SK-N-SH treated with all-trans-retinoic acid at 6 μM for 48 hours (cell line): ENCODE data around the gene CABLES1.

ENCODE experiments used
- ATAC-seq: fragments of 200-7000 bp; cut with Tn5 transposase; 3 replicates; pipeline ENCODE4 v1.9.1; 2020; ENCODE audit warnings: mild to moderate bottlenecking, moderate library complexity
- ARNTL ChIP-seq: fragments of 450-650 bp; formaldehyde crosslinking; IDR thresholded peaks from 2 replicates; pipeline ENCODE4 v1.5.0; 2020; ENCODE audit warnings: low read depth, mild to moderate bottlenecking, moderate library complexity, borderline replicate concordance
- BACH2 ChIP-seq: fragments of 250-450 bp; sonication (Bioruptor Pico); IDR thresholded peaks from 2 replicates; pipeline ENCODE4 v1.9.0; 2021; ENCODE audit warnings: mild to moderate bottlenecking, borderline replicate concordance
- CREB5 ChIP-seq: fragments of 250-450 bp; sonication (Bioruptor Pico); IDR thresholded peaks from 2 replicates; pipeline ENCODE4 v1.5.1; 2020; ENCODE audit warnings: low read depth, mild to moderate bottlenecking, moderate library complexity
- CSDC2 ChIP-seq: fragments of 250-450 bp; sonication (Bioruptor Pico); IDR thresholded peaks from 2 replicates; pipeline ENCODE4 v1.5.0; 2020; ENCODE audit warnings: mild to moderate bottlenecking, moderate library complexity
- CSRNP3 ChIP-seq: fragments of 250-450 bp; sonication (Bioruptor Pico); IDR thresholded peaks from 2 replicates; pipeline ENCODE4 v1.5.1; 2021; ENCODE audit warnings: mild to moderate bottlenecking, moderate library complexity
- ESRRG ChIP-seq: fragments of 250-450 bp; sonication (Bioruptor Pico); IDR thresholded peaks from 2 replicates; pipeline ENCODE4 v1.6.1; 2021; ENCODE audit warnings: mild to moderate bottlenecking
- GLIS3 ChIP-seq: fragments of 250-450 bp; sonication (Bioruptor Pico); IDR thresholded peaks from 2 replicates; pipeline ENCODE4 v1.5.0; 2020; ENCODE audit warnings: mild to moderate bottlenecking, moderate library complexity
- ISL1 ChIP-seq: fragments of 250-450 bp; sonication (Bioruptor Pico); IDR thresholded peaks from 2 replicates; pipeline ENCODE4 v2.1.2; 2022; ENCODE audit warnings: mild to moderate bottlenecking, moderate library complexity
- OSR1 ChIP-seq: fragments of 250-450 bp; sonication (Bioruptor Pico); IDR thresholded peaks from 2 replicates; pipeline ENCODE4 v1.8.0; 2022; ENCODE audit warnings: moderate library complexity, mild to moderate bottlenecking, inconsistent platforms
- PATZ1 ChIP-seq: fragments of 250-450 bp; sonication (Bioruptor Pico); IDR thresholded peaks from 2 replicates; pipeline ENCODE4 v1.8.0; 2020; ENCODE audit warnings: mild to moderate bottlenecking, moderate library complexity, borderline replicate concordance
- POU6F1 ChIP-seq: fragments of 250-450 bp; sonication (Bioruptor Pico); IDR thresholded peaks from 2 replicates; pipeline ENCODE4 v1.8.0; 2021; ENCODE audit warnings: low read depth, mild to moderate bottlenecking, moderate library complexity, borderline replicate concordance
- PPARA ChIP-seq: fragments of 250-450 bp; sonication (Bioruptor Pico); IDR thresholded peaks from 2 replicates; pipeline ENCODE4 v1.5.0; 2020; ENCODE audit warnings: mild to moderate bottlenecking, borderline replicate concordance
- RARB ChIP-seq: fragments of 250-450 bp; sonication (Bioruptor Pico); IDR thresholded peaks from 2 replicates; pipeline ENCODE4 v1.8.0; 2021; ENCODE audit warnings: mild to moderate bottlenecking, moderate library complexity
- SNAI2 ChIP-seq: fragments of 250-450 bp; sonication (Bioruptor Pico); IDR thresholded peaks from 2 replicates; pipeline ENCODE4 v1.5.0; 2020; ENCODE audit warnings: mild to moderate bottlenecking, moderate library complexity
- TCF4 ChIP-seq: fragments of 250-450 bp; sonication (Bioruptor Pico); IDR thresholded peaks from 2 replicates; pipeline ENCODE4 v1.8.0; 2021; ENCODE audit warnings: mild to moderate bottlenecking, moderate library complexity, borderline replicate concordance
- TOX ChIP-seq: fragments of 250-450 bp; sonication (Bioruptor Pico); IDR thresholded peaks from 2 replicates; pipeline ENCODE4 v1.8.0; 2021; ENCODE audit warnings: mild to moderate bottlenecking, moderate library complexity, borderline replicate concordance
- TSHZ2 ChIP-seq: fragments of 250-450 bp; sonication (Bioruptor Pico); IDR thresholded peaks from 2 replicates; pipeline ENCODE4 v1.5.0; 2020; ENCODE audit warnings: mild to moderate bottlenecking, moderate library complexity
- ZC3H10 ChIP-seq: fragments of 250-450 bp; sonication (Bioruptor Pico); IDR thresholded peaks from 2 replicates; pipeline ENCODE4 v1.5.1; 2021; ENCODE audit warnings: mild to moderate bottlenecking, moderate library complexity
- ZFP3 ChIP-seq: fragments of 250-450 bp; sonication (Bioruptor Pico); IDR thresholded peaks from 2 replicates; pipeline ENCODE4 v1.5.0; 2020; ENCODE audit warnings: mild to moderate bottlenecking, moderate library complexity
- ZFP30 ChIP-seq: fragments of 450-650 bp; formaldehyde crosslinking; IDR thresholded peaks from 2 replicates; pipeline ENCODE4 v1.5.0; 2022; ENCODE audit warnings: mild to moderate bottlenecking, moderate library complexity
- ZNF565 ChIP-seq: fragments of 450-650 bp; formaldehyde crosslinking; conservative IDR thresholded peaks from 2 replicates; pipeline ENCODE4 v1.5.0; 2020; ENCODE audit warnings: low read depth, mild to moderate bottlenecking, moderate library complexity
- ZNF70 ChIP-seq: fragments of 450-650 bp; formaldehyde crosslinking; IDR thresholded peaks from 2 replicates; pipeline ENCODE4 v1.5.0; 2020; ENCODE audit warnings: mild to moderate bottlenecking, moderate library complexity
- ZNF8 ChIP-seq: fragments of 450-650 bp; formaldehyde crosslinking; IDR thresholded peaks from 2 replicates; pipeline ENCODE4 v1.5.0; 2020; ENCODE audit warnings: mild to moderate bottlenecking, moderate library complexity

The CABLES1 gene

GRCh38 chr18:23134780-23135549, at the start of gene CABLES1:
Gene CABLES1, plus strand, starts transcription at chr18:23135485. Its CDS starts 278 bp downstream, at chr18:23135763.
- ATAC-seq: peak; percentile 24
- TF ChIP-seq ARNTL (CRISPR knock-in tag): no peak
- no peak for TF ChIP-seq PPARA (CRISPR knock-in tag)

GRCh38 chr18:23087352-23087751, 47.9 kb upstream of the CABLES1 start:
- peak; percentile 87 for ATAC-seq
- TF ChIP-seq OSR1 (no peak), CSRNP3 (0 out of 2 replicates have a peak, but pooled peaks have one; percentile 35), ZNF565 (CRISPR knock-in tag) (0 out of 2 replicates have a peak, but pooled peaks have one; percentile 19), ZFP30 (CRISPR knock-in tag) (no peak), SNAI2 (CRISPR knock-in tag) (no peak), GLIS3 (no peak; the same call in 1 of the 2 replicates), TOX (CRISPR knock-in tag) (no peak), ESRRG (CRISPR knock-in tag) (no peak), ZC3H10 (CRISPR knock-in tag) (no peak), ARNTL (CRISPR knock-in tag) (no peak), PATZ1 (CRISPR knock-in tag) (no peak), POU6F1 (CRISPR knock-in tag) (no peak), ZNF8 (no peak), CSDC2 (no peak), TCF4 (CRISPR knock-in tag) (peak; percentile 97), TSHZ2 (CRISPR knock-in tag) (peak; percentile 81), CREB5 (CRISPR knock-in tag) (no peak), BACH2 (CRISPR knock-in tag) (no peak), RARB (CRISPR knock-in tag) (no peak), PPARA (CRISPR knock-in tag) (no peak), ISL1 (CRISPR knock-in tag) (no peak), ZFP3 (CRISPR knock-in tag) (no peak), ZNF70 (CRISPR knock-in tag) (0 out of 2 replicates have a peak, but pooled peaks have one; percentile 8)
